ENCODE measurements around the gene CLSTN2. TPM values are rescaled to one million over a fixed set of nuclear protein-coding genes. Genes with fewer than 3 reads are reported as not detected.

CLSTN2 gene
- polyA plus RNA-seq, 3 donors = not detected

GRCh38 chr3:140277886-140278285 is 342.9 kb downstream of the CLSTN2 start:
- Histone ChIP-seq H3K4me3 (replicated peaks in 1 of 3; ENCODE audit: low read depth in 2 of 3, low read length in 3 of 3) (no peak overlapping the region), H3K4me2 (replicated peaks; ENCODE audit: extremely low read depth, low read length, poor library complexity, severe bottlenecking) (no peak overlapping the region), H2AFZ (ENCODE audit: insufficient read depth, low read depth, low read length, poor library complexity, severe bottlenecking) (no peak overlapping the region), H3K4me1 (ENCODE audit: control insufficient read depth in 1 of 2, insufficient read depth in 2 of 2, low read length in 2 of 2) (no peaks in the 10 kb centered on the region), H3K27ac (ENCODE audit: low read depth in 1 of 2, low read length in 2 of 2) (no peak overlapping the region), H3K9me3 (replicated peaks in 1 of 2; ENCODE audit: control insufficient read depth in 1 of 2, insufficient read depth in 1 of 2, low read length in 2 of 2) (no peaks in the 10 kb centered on the region), H3K27me3 (ENCODE audit: control insufficient read depth in 2 of 2, insufficient read depth in 2 of 2, low read length in 2 of 2) (no peaks in the 10 kb centered on the region), H4K20me1 (ENCODE audit: insufficient read depth, low read length) (no peaks in the 10 kb centered on the region), H3K79me2 (ENCODE audit: insufficient read depth, low read length) (no peaks in the 10 kb centered on the region), H3K36me3 (replicated peaks in 1 of 2; ENCODE audit: control insufficient read depth in 1 of 2, insufficient read depth in 2 of 2, low read length in 2 of 2) (no peaks in the 10 kb centered on the region), H3K9ac (ENCODE audit: insufficient read depth, low read length, poor library complexity, severe bottlenecking) (no peak overlapping the region)
- TF ChIP-seq, protein P1, sequence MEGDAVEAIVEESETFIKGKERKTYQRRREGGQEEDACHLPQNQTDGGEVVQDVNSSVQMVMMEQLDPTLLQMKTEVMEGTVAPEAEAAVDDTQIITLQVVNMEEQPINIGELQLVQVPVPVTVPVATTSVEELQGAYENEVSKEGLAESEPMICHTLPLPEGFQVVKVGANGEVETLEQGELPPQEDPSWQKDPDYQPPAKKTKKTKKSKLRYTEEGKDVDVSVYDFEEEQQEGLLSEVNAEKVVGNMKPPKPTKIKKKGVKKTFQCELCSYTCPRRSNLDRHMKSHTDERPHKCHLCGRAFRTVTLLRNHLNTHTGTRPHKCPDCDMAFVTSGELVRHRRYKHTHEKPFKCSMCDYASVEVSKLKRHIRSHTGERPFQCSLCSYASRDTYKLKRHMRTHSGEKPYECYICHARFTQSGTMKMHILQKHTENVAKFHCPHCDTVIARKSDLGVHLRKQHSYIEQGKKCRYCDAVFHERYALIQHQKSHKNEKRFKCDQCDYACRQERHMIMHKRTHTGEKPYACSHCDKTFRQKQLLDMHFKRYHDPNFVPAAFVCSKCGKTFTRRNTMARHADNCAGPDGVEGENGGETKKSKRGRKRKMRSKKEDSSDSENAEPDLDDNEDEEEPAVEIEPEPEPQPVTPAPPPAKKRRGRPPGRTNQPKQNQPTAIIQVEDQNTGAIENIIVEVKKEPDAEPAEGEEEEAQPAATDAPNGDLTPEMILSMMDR (IDR thresholded peaks at IDR 0.05) = no peak
- Mint-ChIP-seq H3K4me1 (no peaks in the 10 kb centered on the region), H3K4me3 (no peak overlapping the region), H3K27me3 (ENCODE audit: low read depth in 3 of 3) (peaks cover 4 to 5% (median 5%) of the 10 kb centered on the region in 3 donors), H3K36me3 (no peaks in the 10 kb centered on the region), H3K9me3 (peaks cover 0 to 2% (median 0%) of the 10 kb centered on the region in 7 donors), H3K27ac (no peak overlapping the region)
- intact Hi-C loops (cut with micrococcal nuclease) = no loop called here
- no peak for DNase-seq
- 100% methylated on average over 2 of the region's 4 CpGs for WGBS (ENCODE audit: insufficient coverage)

DNA sequence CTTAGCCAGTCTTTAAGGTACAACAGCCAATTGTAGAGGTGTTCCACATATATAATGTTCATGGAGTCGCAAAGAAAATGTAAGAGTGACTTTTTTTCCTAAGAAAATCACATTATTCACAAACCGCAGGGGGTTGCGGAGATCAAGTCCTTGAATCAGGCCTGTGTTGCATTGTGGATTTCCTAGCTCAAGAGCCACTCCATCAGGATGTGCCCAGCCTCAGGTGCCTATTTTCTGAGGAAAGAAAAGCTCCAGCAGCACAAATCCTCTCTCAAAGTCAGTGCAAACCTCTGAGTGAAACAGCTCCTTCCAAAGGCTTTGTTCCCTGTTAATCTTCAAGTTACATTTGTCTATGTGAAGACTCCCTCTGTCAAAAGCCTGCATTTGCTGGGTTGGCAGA is 349.4 kb downstream of the CLSTN2 start:
- H3K4me2 ChIP-seq (replicated peaks; ENCODE audit: extremely low read depth, low read length, poor library complexity, severe bottlenecking) = no peak overlapping the region
- Mint-ChIP-seq H3K4me1 (no peaks in the 10 kb centered on the region), H3K4me3 (no peak overlapping the region), H3K9me3 (peaks cover 0 to 3% (median 0%) of the 10 kb centered on the region in 7 donors), H3K27ac (no peak overlapping the region), H3K27me3 (ENCODE audit: low read depth in 3 of 3) (peaks cover 0 to 10% (median 3%) of the 10 kb centered on the region in 3 donors), H3K36me3 (no peaks in the 10 kb centered on the region)
- TF ChIP-seq, protein P1 (IDR thresholded peaks at IDR 0.05) = no peak
- H3K79me2 ChIP-seq (ENCODE audit: insufficient read depth, low read length) = no peaks in the 10 kb centered on the region
- no peaks in the 10 kb centered on the region for H3K36me3 ChIP-seq (replicated peaks in 1 of 2; ENCODE audit: control insufficient read depth in 1 of 2, insufficient read depth in 2 of 2, low read length in 2 of 2)
- H3K4me3 ChIP-seq (replicated peaks in 1 of 3; ENCODE audit: low read depth in 2 of 3, low read length in 3 of 3) = no peak overlapping the region
- H3K27me3 ChIP-seq (ENCODE audit: control insufficient read depth in 2 of 2, insufficient read depth in 2 of 2, low read length in 2 of 2) = no peaks in the 10 kb centered on the region
- no peak for DNase-seq
- no peak overlapping the region for H2AFZ ChIP-seq (ENCODE audit: insufficient read depth, low read depth, low read length, poor library complexity, severe bottlenecking)
- intact Hi-C loops (cut with micrococcal nuclease) = no loop called here
- H3K4me1 ChIP-seq (ENCODE audit: control insufficient read depth in 1 of 2, insufficient read depth in 2 of 2, low read length in 2 of 2) = no peaks in the 10 kb centered on the region
- no peaks in the 10 kb centered on the region for H4K20me1 ChIP-seq (ENCODE audit: insufficient read depth, low read length)
- no peaks in the 10 kb centered on the region for H3K9me3 ChIP-seq (replicated peaks in 1 of 2; ENCODE audit: control insufficient read depth in 1 of 2, insufficient read depth in 1 of 2, low read length in 2 of 2)
- no CpG with 5 or more reads among the region's 3 CpGs for WGBS (ENCODE audit: insufficient coverage)
- H3K9ac ChIP-seq (ENCODE audit: insufficient read depth, low read length, poor library complexity, severe bottlenecking) = no peak overlapping the region
- H3K27ac ChIP-seq (ENCODE audit: low read depth in 1 of 2, low read length in 2 of 2) = no peak overlapping the region
